Measurements from ENCODE around the gene PBXIP1. TPM values are rescaled to one million over a fixed set of nuclear protein-coding genes. Genes with fewer than 3 reads are reported as not detected.

PBXIP1 gene
- total RNA-seq, 1 donor, result 520 TPM

- DNase-seq (ENCODE audit: low read depth in 2 of 3, low spot score in 2 of 3), result no peak
Measured at GRCh38 chr1:154959426-154959780, 3.5 kb upstream of the PBXIP1 start.

GRCh38 chr1:154958681-154959425 is 3.0 kb upstream of the PBXIP1 start:
- no peak for DNase-seq (ENCODE audit: low read depth in 2 of 3, low spot score in 2 of 3)

- DNase-seq (ENCODE audit: low read depth in 2 of 3, low spot score in 2 of 3), result no peak
Measured at GRCh38 chr1:154958036-154958435, 2.1 kb upstream of the PBXIP1 start.

- DNase-seq (ENCODE audit: low read depth in 2 of 3, low spot score in 2 of 3), result no peak
Measured at GRCh38 chr1:154957091-154957657, 1.3 kb upstream of the PBXIP1 start.

- no peak for DNase-seq (ENCODE audit: low read depth in 2 of 3, low spot score in 2 of 3)
Measured at GRCh38 chr1:154956544-154956941, 644 bp upstream of the PBXIP1 start.

GRCh38 chr1:154955039-154955717 is 721 bp downstream of the PBXIP1 start:
- DNase-seq (ENCODE audit: low read depth in 2 of 3, low spot score in 2 of 3), result peak; percentile 92 to 98 (median 94)

- DNase-seq (ENCODE audit: low read depth in 2 of 3, low spot score in 2 of 3), result no peak
Measured at GRCh38 chr1:154954541-154954940, 1.4 kb downstream of the PBXIP1 start.

GRCh38 chr1:154953611-154954038 is 2.3 kb downstream of the PBXIP1 start:
- DNase-seq (ENCODE audit: low read depth in 2 of 3, low spot score in 2 of 3), result no peak

GRCh38 chr1:154952664-154953063 is 3.2 kb downstream of the PBXIP1 start:
- no peak for DNase-seq (ENCODE audit: low read depth in 2 of 3, low spot score in 2 of 3)

- DNase-seq (ENCODE audit: low read depth in 2 of 3, low spot score in 2 of 3), result peak in 2 of 3 donors; percentile 36 to 55
Measured at GRCh38 chr1:154951901-154952657, 3.8 kb downstream of the PBXIP1 start.

- DNase-seq (ENCODE audit: low read depth in 2 of 3, low spot score in 2 of 3), result no peak
Measured at GRCh38 chr1:154948079-154948478, 7.8 kb downstream of the PBXIP1 start.

- no peak for DNase-seq (ENCODE audit: low read depth in 2 of 3, low spot score in 2 of 3)
Measured at GRCh38 chr1:154945962-154946850, 9.7 kb downstream of the PBXIP1 start.

GRCh38 chr1:154945160-154945961 is 10.5 kb downstream of the PBXIP1 start:
- no peak for DNase-seq (ENCODE audit: low read depth in 2 of 3, low spot score in 2 of 3)

- DNase-seq (ENCODE audit: low read depth in 2 of 3, low spot score in 2 of 3), result no peak
Measured at GRCh38 chr1:154944401-154945159, 11.3 kb downstream of the PBXIP1 start.

- DNase-seq (ENCODE audit: low read depth in 2 of 3, low spot score in 2 of 3), result peak in 2 of 3 donors; percentile 60 to 81
Measured at GRCh38 chr1:154943649-154944400, 12.1 kb downstream of the PBXIP1 start.

- no peak for DNase-seq (ENCODE audit: low read depth in 2 of 3, low spot score in 2 of 3)
Measured at GRCh38 chr1:154941333-154942013, 14.4 kb downstream of the PBXIP1 start.

GRCh38 chr1:154940651-154941194 is 15.2 kb downstream of the PBXIP1 start:
- no peak for DNase-seq (ENCODE audit: low read depth in 2 of 3, low spot score in 2 of 3)

Data from hematopoietic multipotent progenitor cell (in vitro differentiated cells).